ENCODE measurements around the gene COL4A3. TPM values are rescaled to one million over a fixed set of nuclear protein-coding genes. Genes with fewer than 3 reads are reported as not detected.
A peak's percentile ranks its signal among the peaks of the same experiment; 100 is the strongest.

Gene COL4A3
- total and polyA plus RNA-seq, 9 of the 15 experiments (the other 6 are each of a cell fraction or from before 2014, with no cell fraction given): not detected

- TF ChIP-seq RCOR1 (IDR thresholded peaks at IDR 0.05; ENCODE audit: borderline replicate concordance in 1 of 2, low read depth in 2 of 2, low read length in 2 of 2) (0 out of 4 replicates have a peak, but pooled peaks of 1 of the 2 experiments have one; percentile 23), E2F3 (CRISPR knock-in tag; IDR thresholded peaks at IDR 0.05) (no peak), UBTF (IDR thresholded peaks at IDR 0.05; ENCODE audit: borderline replicate concordance in 1 of 2, low read depth in 2 of 2, low read length in 2 of 2) (no peak), TCF7L2 (IDR thresholded peaks at IDR 0.05; ENCODE audit: low read depth, low read length) (no peak), RAD21 (CRISPR knock-in tag; conservative IDR thresholded peaks at IDR 0.05 in 1 of 2, IDR thresholded peaks at IDR 0.05 in 1 of 2) (peak; percentile 32 to 66), EWSR1 (IDR thresholded peaks at IDR 0.05; ENCODE audit: borderline replicate concordance, low read depth, partially characterized antibody) (no peak), ZNF316 (IDR thresholded peaks at IDR 0.05) (0 out of 2 replicates have a peak, but pooled peaks have one; percentile 38), POLR3G (IDR thresholded peaks at IDR 0.05; ENCODE audit: extremely low read depth, insufficient read length, insufficient replicate concordance) (no peak), SUPT5H (IDR thresholded peaks at IDR 0.05) (no peak), HLTF (IDR thresholded peaks at IDR 0.05) (no peak)
Measured at GRCh38 chr2:227238238-227239237, 74.1 kb downstream of the COL4A3 start (continued).

Measured in K562 (cell line).